Esophagus (tissue), 2 donors: ENCODE data around the gene LAMA2. TPM values are rescaled to one million over a fixed set of nuclear protein-coding genes. Genes with fewer than 3 reads are reported as not detected.

Experiments used
- H3K27ac ChIP-seq, 2 donors: one replicate each; pipeline ENCODE4 v1.5.1; 2013; ENCODE audit warnings: low read depth in 2 of 2, mild to moderate bottlenecking in 2 of 2, inconsistent platforms in 1 of 2, low read length in 1 of 2, moderate library complexity in 1 of 2
- H3K27me3 ChIP-seq, 2 donors: one replicate each; pipeline ENCODE4 v1.6.1; 2013; ENCODE audit warnings: low read length in 2 of 2, control low read depth in 1 of 2, mild to moderate bottlenecking in 1 of 2; ENCODE audit not compliant: insufficient read depth in 2 of 2, control insufficient read depth in 1 of 2
- H3K36me3 ChIP-seq, 2 donors: one replicate each; pipeline ENCODE4 v1.6.1; 2013; ENCODE audit warnings: low read length in 1 of 2; ENCODE audit not compliant: control insufficient read depth in 2 of 2, insufficient read depth in 2 of 2
- H3K4me1 ChIP-seq, 2 donors: one replicate each; pipeline ENCODE4 v1.6.1; 2013; ENCODE audit warnings: low read length in 1 of 2; ENCODE audit not compliant: control insufficient read depth in 2 of 2, insufficient read depth in 2 of 2
- H3K4me3 ChIP-seq, 2 donors: one replicate each; pipeline ENCODE4 v1.5.1; 2013; ENCODE audit warnings: low read length in 2 of 2, mild to moderate bottlenecking in 2 of 2, low read depth in 1 of 2, moderate library complexity in 1 of 2
- H3K9me3 ChIP-seq, 2 donors: one replicate each; pipeline ENCODE4 v1.6.1; 2013; ENCODE audit warnings: mild to moderate bottlenecking in 2 of 2, low read depth in 1 of 2, low read length in 1 of 2, moderate library complexity in 1 of 2; ENCODE audit not compliant: control insufficient read depth in 2 of 2, insufficient read depth in 1 of 2
- WGBS, 2 donors: extraction: QIAGEN DNeasy Blood & Tissue Kit; methylation state at CpG; one replicate each; pipeline ENCODE4 v1.1.7; 2013; 5-methylcytosine and 5-hydroxymethylcytosine counted together
- polyA plus RNA-seq, 2 donors: library from polyadenylated mRNA; stranded (reverse); fragments of 200-250 nt; gene quantifications; one replicate each; pipeline ENCODE4 v1.2.3, GENCODE V29; 2013
- donor health status: healthy with polysubstance abuse.
- donor health status: Bipolar disorder and iron deficiency.

Gene LAMA2
- polyA plus RNA-seq, 2 donors = 0.67 to 2.7 TPM

DNA sequence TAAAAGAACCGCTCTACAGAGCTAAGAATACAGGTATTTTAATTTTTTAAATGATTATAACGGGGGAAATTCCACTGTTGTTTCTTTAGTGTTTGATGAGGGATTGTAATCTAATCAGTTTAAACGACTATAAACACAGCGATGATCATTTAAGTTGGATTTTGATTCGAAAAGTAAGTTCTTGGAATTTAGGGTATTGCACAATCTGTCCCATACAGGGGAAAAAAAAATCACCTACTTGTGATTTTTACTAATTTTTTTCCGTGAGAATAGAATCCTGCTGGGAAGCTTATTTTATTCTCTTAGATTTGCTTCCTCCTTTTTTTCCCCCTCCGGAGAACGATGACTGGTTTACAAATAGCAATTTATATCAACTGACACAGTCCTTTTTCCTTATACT lies 108.0 kb downstream of the LAMA2 start:
- Histone ChIP-seq H3K27ac (no peak overlapping the region), H3K36me3 (no peaks in the 10 kb centered on the region), H3K9me3 (no peaks in the 10 kb centered on the region), H3K27me3 (no peaks in the 10 kb centered on the region), H3K4me1 (no peaks in the 10 kb centered on the region), H3K4me3 (no peak overlapping the region)
- 75 to 84% methylated on average over 8 of the region's 8 CpGs for WGBS, 2 donors

GRCh38 chr6:128993166-128993565 lies 110.2 kb downstream of the LAMA2 start:
- H3K27me3 ChIP-seq = no peaks in the 10 kb centered on the region
- H3K36me3 ChIP-seq = no peaks in the 10 kb centered on the region
- no peaks in the 10 kb centered on the region for H3K9me3 ChIP-seq
- H3K27ac ChIP-seq = no peak overlapping the region
- H3K4me3 ChIP-seq = no peak overlapping the region
- 80 to 87% methylated on average over 4 of the region's 4 CpGs for WGBS, 2 donors
- no peaks in the 10 kb centered on the region for H3K4me1 ChIP-seq

DNA sequence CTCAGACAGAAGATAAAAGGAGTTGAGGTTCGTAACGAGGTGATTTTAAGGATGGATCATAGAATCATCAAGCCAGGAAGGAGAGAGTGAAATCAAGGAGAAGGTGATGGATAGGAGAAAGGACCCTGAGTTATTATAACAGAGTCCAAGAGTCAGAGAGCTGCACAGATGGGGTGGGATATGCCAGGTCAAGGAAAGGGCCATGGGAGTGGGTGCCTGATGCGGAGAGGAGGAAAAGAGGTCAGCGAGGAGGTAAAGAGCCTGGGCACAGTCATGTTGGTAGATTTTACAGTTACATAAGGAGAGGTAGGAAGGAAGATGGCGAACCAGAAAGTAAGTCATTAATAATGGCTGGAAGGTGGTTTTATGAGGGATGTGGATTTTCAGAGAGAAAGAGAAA lies 114.9 kb downstream of the LAMA2 start:
- Histone ChIP-seq H3K4me3 (no peak overlapping the region), H3K4me1 (no peaks in the 10 kb centered on the region), H3K27ac (no peak overlapping the region), H3K27me3 (no peaks in the 10 kb centered on the region), H3K9me3 (no peaks in the 10 kb centered on the region), H3K36me3 (no peaks in the 10 kb centered on the region)
- WGBS, 2 donors = 84 to 85% methylated on average over 5 of the region's 5 CpGs

GRCh38 chr6:129006724-129007514 lies 124.0 kb downstream of the LAMA2 start:
- 42 to 48% methylated on average over 4 of the region's 4 CpGs for WGBS, 2 donors
- Histone ChIP-seq H3K27me3 (no peaks in the 10 kb centered on the region), H3K27ac (no peak overlapping the region)

GRCh38 chr6:129007701-129008373 lies 124.9 kb downstream of the LAMA2 start:
- Histone ChIP-seq H3K4me1 (no peaks in the 10 kb centered on the region), H3K27me3 (no peaks in the 10 kb centered on the region), H3K36me3 (no peaks in the 10 kb centered on the region), H3K4me3 (no peak overlapping the region), H3K9me3 (no peaks in the 10 kb centered on the region), H3K27ac (no peak overlapping the region)
- WGBS, 2 donors = 74 to 76% methylated on average over 4 of the region's 4 CpGs

More at GRCh38 chr6:129006724-129007514, 124.0 kb downstream of the LAMA2 start:
- no peak overlapping the region for H3K4me3 ChIP-seq
- no peaks in the 10 kb centered on the region for H3K4me1 ChIP-seq
- no peaks in the 10 kb centered on the region for H3K36me3 ChIP-seq
- H3K9me3 ChIP-seq = no peaks in the 10 kb centered on the region

DNA sequence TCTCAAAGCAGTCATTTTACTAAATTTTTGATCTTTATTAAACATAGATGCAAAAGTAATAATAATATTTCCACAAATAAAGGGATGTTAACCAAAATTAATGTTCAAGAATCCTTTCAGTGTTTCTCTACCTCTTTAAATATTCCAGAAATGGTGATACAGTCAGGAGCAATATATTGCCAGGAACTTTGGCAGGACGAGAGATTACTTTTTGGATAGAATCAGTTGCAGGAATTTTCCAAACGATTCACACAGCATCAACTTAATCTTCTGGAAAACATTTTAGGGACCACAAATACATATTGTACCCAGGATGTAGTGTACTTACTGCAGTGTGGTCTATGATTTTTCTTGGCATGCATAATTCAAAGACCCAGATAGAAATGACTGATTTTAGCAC lies 125.7 kb downstream of the LAMA2 start:
- Histone ChIP-seq H3K9me3 (no peaks in the 10 kb centered on the region), H3K4me1 (no peaks in the 10 kb centered on the region)
- 50 to 59% methylated on average over 2 of the region's 2 CpGs for WGBS, 2 donors

DNA sequence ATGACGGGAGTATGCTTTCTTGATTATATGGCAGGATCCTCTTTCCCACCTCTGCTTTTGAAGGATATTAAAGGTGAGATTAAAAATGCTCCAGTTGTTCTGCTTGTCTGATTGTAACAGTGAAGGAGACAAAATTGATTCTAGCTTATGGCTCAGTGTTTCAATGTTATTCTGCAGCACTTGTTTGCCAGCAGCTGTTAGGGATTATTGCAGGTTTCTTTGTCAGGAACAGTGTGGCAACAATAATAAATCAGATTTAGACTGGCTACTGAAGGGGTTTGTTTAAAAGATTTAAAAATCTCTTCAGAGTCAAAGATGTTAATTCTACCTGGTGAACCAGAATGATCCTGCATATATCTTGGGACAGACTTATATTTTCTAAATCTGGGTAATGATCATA lies 126.9 kb downstream of the LAMA2 start:
- H3K4me1 ChIP-seq = no peaks in the 10 kb centered on the region
- no peak overlapping the region for H3K4me3 ChIP-seq
- 81 to 91% methylated on average over 1 of the region's 1 CpG for WGBS, 2 donors
- H3K36me3 ChIP-seq = no peaks in the 10 kb centered on the region
- H3K27me3 ChIP-seq = no peaks in the 10 kb centered on the region
- H3K9me3 ChIP-seq = no peaks in the 10 kb centered on the region
- H3K27ac ChIP-seq = no peak overlapping the region

More for the DNA sequence above, 125.7 kb downstream of the LAMA2 start:
- Histone ChIP-seq H3K27me3 (no peaks in the 10 kb centered on the region), H3K36me3 (no peaks in the 10 kb centered on the region), H3K27ac (no peak overlapping the region), H3K4me3 (no peak overlapping the region)

DNA sequence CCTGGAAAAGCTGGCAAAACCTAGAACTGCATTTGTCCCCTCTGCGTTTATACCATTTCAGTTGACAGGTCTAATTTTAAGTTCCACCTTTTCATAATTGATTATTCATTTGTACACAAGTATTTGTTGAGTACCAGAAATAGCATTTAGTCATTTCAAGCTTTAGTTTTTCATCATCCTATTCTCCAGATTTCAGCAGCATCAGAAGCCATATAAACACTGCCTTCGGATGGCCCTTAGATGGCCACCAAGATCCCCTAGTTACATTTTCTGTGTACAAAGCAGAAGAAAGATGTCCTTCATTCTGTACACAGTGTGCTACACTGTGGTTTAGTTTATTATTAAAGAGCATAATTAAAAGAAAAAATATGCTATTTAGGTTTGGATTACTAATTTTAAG lies 131.4 kb downstream of the LAMA2 start:
- no peaks in the 10 kb centered on the region for H3K9me3 ChIP-seq
- WGBS, 2 donors = 78 to 83% methylated on average over 2 of the region's 2 CpGs
- no peak overlapping the region for H3K4me3 ChIP-seq
- H3K27ac ChIP-seq = no peak overlapping the region
- H3K27me3 ChIP-seq = no peaks in the 10 kb centered on the region
- no peaks in the 10 kb centered on the region for H3K4me1 ChIP-seq
- no peaks in the 10 kb centered on the region for H3K36me3 ChIP-seq

DNA sequence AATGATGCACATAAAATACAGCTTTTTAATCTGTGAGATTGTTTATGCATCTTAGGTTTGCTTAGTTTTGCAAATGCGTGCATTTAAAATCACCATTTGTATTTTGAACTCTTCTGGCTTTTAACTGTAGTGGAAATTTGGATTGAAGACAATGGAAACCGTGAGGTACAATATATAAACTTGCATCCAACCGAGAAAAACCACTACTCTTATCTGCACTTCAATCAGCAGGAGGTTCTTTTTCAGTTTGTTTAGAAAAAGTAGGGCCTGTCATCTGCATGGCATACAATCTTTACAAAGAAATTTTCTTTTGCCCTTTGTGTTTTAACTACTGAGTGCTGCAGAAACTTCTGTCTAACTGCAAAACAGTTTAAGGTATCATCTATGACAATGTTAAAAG lies 132.8 kb downstream of the LAMA2 start:
- no peaks in the 10 kb centered on the region for H3K36me3 ChIP-seq
- no peaks in the 10 kb centered on the region for H3K9me3 ChIP-seq
- 31 to 36% methylated on average over 3 of the region's 3 CpGs for WGBS, 2 donors
- no peaks in the 10 kb centered on the region for H3K27me3 ChIP-seq
- no peaks in the 10 kb centered on the region for H3K4me1 ChIP-seq
- H3K4me3 ChIP-seq = no peak overlapping the region
- H3K27ac ChIP-seq = no peak overlapping the region

DNA sequence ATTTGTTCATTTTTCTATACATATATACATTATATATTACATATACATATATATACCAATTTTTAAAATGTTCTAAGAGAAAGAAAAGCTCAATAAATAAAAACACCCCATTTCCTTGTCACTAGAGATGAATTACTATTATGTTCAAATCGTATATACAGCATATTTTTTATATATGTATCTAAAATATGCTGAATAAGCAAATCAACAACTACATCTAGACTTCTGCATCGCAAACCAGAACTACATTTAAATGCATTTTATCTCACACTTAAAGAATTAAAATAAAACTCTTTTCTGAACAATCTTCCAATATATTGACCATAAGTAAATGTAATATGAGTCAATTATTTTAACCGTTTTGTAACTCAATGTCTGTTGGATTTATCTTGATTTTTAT lies 133.9 kb downstream of the LAMA2 start:
- H3K27ac ChIP-seq = no peak overlapping the region
- H3K4me3 ChIP-seq = no peak overlapping the region
- no peaks in the 10 kb centered on the region for H3K9me3 ChIP-seq
- no peaks in the 10 kb centered on the region for H3K27me3 ChIP-seq
- WGBS, 2 donors = 83% methylated on average over 3 of the region's 3 CpGs
- no peaks in the 10 kb centered on the region for H3K4me1 ChIP-seq
- H3K36me3 ChIP-seq = no peaks in the 10 kb centered on the region
